ENCODE measurements around the gene DCD. TPM values are rescaled to one million over a fixed set of nuclear protein-coding genes. Genes with fewer than 3 reads are reported as not detected.
"Not testable (repeated sequence)": the region's sequence is repeated elsewhere in the genome, so short reads cannot be mapped to it uniquely, and the experiment has no call there.

DCD gene
- total and polyA plus RNA-seq, 2 of the 8 experiments (the other 6 are each of a cell fraction or from before 2014, with no cell fraction given), result not detected

DNA sequence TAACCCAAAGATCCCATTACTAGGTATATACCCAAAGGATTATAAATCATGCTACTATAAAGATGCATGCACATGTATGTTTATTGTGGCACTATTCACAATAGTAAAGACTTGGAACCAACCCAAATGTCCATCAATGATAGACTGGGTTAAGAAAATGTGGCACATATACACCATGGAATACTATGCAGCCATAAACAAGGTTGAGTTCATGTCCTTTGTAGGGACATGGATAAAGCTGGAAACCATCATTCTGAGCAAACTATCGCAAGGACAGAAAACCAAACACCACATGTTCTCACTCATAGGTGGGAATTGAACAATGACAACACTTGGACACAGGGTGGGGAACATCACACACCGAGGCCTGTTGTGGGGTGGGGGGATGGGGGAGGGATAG is 9.1 kb downstream of the DCD start:
- H3K23me2 ChIP-seq (ENCODE audit: low read depth, low read length); H3K36me3 ChIP-seq (ENCODE audit: control insufficient read depth in 2 of 4, insufficient read depth in 4 of 4, low read length in 3 of 4); H3K23ac ChIP-seq (ENCODE audit: insufficient read length); H4K5ac ChIP-seq (ENCODE audit: insufficient read length, low read depth, low read length); H3K4me2 ChIP-seq (ENCODE audit: insufficient read depth in 1 of 2, low read depth in 2 of 2, low read length in 2 of 2); H3K27me3 ChIP-seq (replicated peaks in 1 of 4; ENCODE audit: control insufficient read depth in 3 of 4, extremely low read depth in 1 of 4, insufficient read depth in 3 of 4, low read length in 3 of 4); FAIRE-seq; H3K4me1 ChIP-seq (replicated peaks in 1 of 4; ENCODE audit: control insufficient read depth in 3 of 4, insufficient read depth in 4 of 4, low read length in 3 of 4); H2BK120ac ChIP-seq (replicated peaks; ENCODE audit: low read depth, low read length); H3K9ac ChIP-seq (replicated peaks in 1 of 4; ENCODE audit: extremely low read depth in 1 of 4, low read depth in 3 of 4, low read length in 3 of 4); H2BK15ac ChIP-seq (ENCODE audit: low read length); H3K4me3 ChIP-seq (ENCODE audit: extremely low read depth in 1 of 4, insufficient read depth in 2 of 4, low read depth in 3 of 4, low read length in 4 of 4); H3K18ac ChIP-seq (ENCODE audit: extremely low read depth, low read length); POLR2A ChIA-PET (ENCODE audit: partially characterized antibody); H3K56ac ChIP-seq (replicated peaks; ENCODE audit: insufficient read length, low read depth, low read length); H3K14ac ChIP-seq (ENCODE audit: insufficient read length); H2BK20ac ChIP-seq (ENCODE audit: low read length); H4K91ac ChIP-seq (replicated peaks; ENCODE audit: insufficient read length, low read length); H3K79me1 ChIP-seq (ENCODE audit: low read depth, low read length); H2BK5ac ChIP-seq (ENCODE audit: low read depth, low read length); CTCF ChIA-PET (ENCODE audit: partially characterized antibody); H3K4ac ChIP-seq (replicated peaks; ENCODE audit: insufficient read length, low read depth, low read length); H3K79me2 ChIP-seq (ENCODE audit: control insufficient read depth in 1 of 2, insufficient read depth in 2 of 2, low read length in 2 of 2); DNase-seq (ENCODE audit: low read depth in 1 of 2, low spot score in 2 of 2); H4K8ac ChIP-seq (ENCODE audit: extremely low read depth, insufficient read depth, low read length); H2AK5ac ChIP-seq (ENCODE audit: low read depth, low read length); H3K9me3 ChIP-seq (ENCODE audit: insufficient read depth in 2 of 2, low read depth in 1 of 2, low read length in 1 of 2); H2AFZ ChIP-seq (ENCODE audit: low read length); H2BK12ac ChIP-seq (ENCODE audit: low read depth, low read length); H3K27ac ChIP-seq (ENCODE audit: low read depth, low read length); H4K20me1 ChIP-seq (replicated peaks in 1 of 2; ENCODE audit: control insufficient read depth in 1 of 2, insufficient read depth in 2 of 2, low read length in 2 of 2): not testable (repeated sequence)
- 91% methylated on average over 2 of the region's 2 CpGs; no CpG with 5 or more reads in 1 of the 2 experiments for WGBS, 2 experiments (ENCODE audit: extremely low coverage in 1 of 2, insufficient coverage in 1 of 2, insufficient read length in 1 of 2, insufficient replicate concordance in 2 of 2, low coverage in 1 of 2, low lambda C conversion rate in 2 of 2, missing lambda C conversion rate in 1 of 2)
